WERI-Rb-1 (cell line): ENCODE measurements around the gene AKAP13.

Experiments
- DNase-seq: peaks from one replicate; pipeline ENCODE4 v3.0.0-alpha.2; 2020
- H3K27ac ChIP-seq: fragments of 250-450 bp; sonication (Bioruptor Pico); 2 replicates; pipeline ENCODE4 v1.5.1; 2020; ENCODE audit warnings: mild to moderate bottlenecking, moderate library complexity
- H3K27me3 ChIP-seq: fragments of 250-450 bp; sonication (Bioruptor Pico); 2 replicates; pipeline ENCODE4 v1.5.1; 2021; ENCODE audit warnings: mild to moderate bottlenecking, low read depth, moderate library complexity; ENCODE audit not compliant: insufficient read depth, severe bottlenecking
- H3K36me3 ChIP-seq: fragments of 250-450 bp; sonication (Bioruptor Pico); 2 replicates; pipeline ENCODE4 v1.5.1; 2020; ENCODE audit warnings: mild to moderate bottlenecking, moderate library complexity
- H3K4me3 ChIP-seq: 2 replicates; pipeline ENCODE4 v1.5.1; 2011; ENCODE audit warnings: low read depth, mild to moderate bottlenecking, control low read depth, low read length
- H3K9me3 ChIP-seq: fragments of 250-450 bp; sonication (Bioruptor Pico); 2 replicates; pipeline ENCODE4 v1.5.1; 2021; ENCODE audit warnings: mild to moderate bottlenecking, moderate library complexity; ENCODE audit not compliant: severe bottlenecking
- TF ChIP-seq, protein P1 (sequence below): IDR thresholded peaks from 2 replicates; pipeline ENCODE4 v1.5.1; 2011; ENCODE audit warnings: low read depth, mild to moderate bottlenecking, control low read depth, inconsistent platforms, low read length

The AKAP13 gene

DNA sequence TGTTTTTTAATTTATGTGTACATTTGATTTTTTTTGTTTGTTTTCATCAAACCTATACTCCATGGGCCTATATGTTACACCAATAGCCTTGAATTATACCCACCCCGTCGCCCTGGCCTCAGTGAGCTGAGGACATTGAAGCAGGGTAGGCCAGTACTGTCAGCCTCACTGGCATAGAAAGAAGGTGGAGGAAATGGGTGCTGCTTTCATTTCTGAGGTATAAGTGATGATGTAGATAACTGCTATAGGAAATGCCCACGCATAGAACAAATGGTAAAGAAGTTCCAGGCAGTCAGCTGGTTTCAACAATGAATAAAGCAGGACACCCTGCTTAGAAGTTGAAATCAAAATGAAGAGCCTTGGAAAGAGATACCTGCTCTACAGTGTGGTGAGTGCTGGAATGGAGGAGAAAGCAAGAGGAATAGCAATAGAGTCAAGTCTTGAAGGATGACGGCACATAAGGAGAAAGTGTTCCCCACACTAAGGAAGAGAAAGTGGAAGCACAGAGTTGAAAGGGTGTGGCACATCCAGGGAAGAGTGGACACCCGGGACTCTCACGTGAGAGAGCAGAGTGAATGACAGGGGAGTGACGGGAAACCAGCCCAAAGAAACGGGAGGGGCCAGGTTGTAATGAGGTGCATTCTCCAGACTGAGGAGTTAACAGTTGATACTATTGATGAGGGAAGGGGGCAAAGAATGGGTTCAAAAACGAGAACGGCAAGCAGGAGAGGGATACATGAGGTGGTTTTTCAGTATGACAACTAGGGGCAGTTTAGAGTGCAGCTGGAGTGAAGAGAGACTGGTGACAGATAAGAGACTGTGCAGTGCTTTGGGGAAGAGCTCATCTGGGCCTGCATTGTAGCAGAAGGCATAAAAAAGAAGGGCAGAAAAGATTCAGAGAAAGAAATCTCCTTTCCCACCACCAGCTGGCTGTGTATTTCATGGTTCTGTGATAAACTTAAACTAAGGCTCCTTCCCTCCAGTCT lies 343.9 kb downstream of the AKAP13 start:
- TF ChIP-seq, protein P1, sequence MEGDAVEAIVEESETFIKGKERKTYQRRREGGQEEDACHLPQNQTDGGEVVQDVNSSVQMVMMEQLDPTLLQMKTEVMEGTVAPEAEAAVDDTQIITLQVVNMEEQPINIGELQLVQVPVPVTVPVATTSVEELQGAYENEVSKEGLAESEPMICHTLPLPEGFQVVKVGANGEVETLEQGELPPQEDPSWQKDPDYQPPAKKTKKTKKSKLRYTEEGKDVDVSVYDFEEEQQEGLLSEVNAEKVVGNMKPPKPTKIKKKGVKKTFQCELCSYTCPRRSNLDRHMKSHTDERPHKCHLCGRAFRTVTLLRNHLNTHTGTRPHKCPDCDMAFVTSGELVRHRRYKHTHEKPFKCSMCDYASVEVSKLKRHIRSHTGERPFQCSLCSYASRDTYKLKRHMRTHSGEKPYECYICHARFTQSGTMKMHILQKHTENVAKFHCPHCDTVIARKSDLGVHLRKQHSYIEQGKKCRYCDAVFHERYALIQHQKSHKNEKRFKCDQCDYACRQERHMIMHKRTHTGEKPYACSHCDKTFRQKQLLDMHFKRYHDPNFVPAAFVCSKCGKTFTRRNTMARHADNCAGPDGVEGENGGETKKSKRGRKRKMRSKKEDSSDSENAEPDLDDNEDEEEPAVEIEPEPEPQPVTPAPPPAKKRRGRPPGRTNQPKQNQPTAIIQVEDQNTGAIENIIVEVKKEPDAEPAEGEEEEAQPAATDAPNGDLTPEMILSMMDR = no peak
- no peaks in the 10 kb centered on the region for H3K27me3 ChIP-seq
- no peak overlapping the region for H3K27ac ChIP-seq
- no peak overlapping the region for H3K4me3 ChIP-seq
- no peak for DNase-seq
- H3K36me3 ChIP-seq = peaks cover 100% of the 10 kb centered on the region
- H3K9me3 ChIP-seq = no peaks in the 10 kb centered on the region

DNA sequence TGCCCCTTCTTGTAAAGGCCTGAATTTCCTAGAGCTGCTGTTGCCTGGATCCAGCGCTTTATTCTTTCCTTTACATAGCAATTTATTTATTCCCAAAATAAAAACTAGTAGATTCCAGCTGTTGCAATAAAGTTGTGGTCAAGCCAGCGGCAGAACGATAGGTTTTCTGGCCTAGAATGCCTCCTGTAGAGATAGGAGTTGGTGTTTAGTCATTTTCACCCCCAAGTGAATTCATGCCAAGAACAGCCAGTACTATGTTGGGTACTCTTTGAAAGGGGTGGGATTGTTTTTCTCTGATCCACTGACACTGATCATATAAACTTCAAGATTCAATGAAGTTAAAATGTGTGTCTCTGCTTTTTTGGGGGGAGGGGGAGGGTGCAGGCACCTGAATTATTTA lies 344.6 kb downstream of the AKAP13 start:
- H3K27ac ChIP-seq = no peak overlapping the region
- no peak overlapping the region for H3K4me3 ChIP-seq
- no peak for DNase-seq
- no peaks in the 10 kb centered on the region for H3K27me3 ChIP-seq
- TF ChIP-seq, protein P1 = no peak
- peaks cover 100% of the 10 kb centered on the region for H3K36me3 ChIP-seq
- H3K9me3 ChIP-seq = no peaks in the 10 kb centered on the region

DNA sequence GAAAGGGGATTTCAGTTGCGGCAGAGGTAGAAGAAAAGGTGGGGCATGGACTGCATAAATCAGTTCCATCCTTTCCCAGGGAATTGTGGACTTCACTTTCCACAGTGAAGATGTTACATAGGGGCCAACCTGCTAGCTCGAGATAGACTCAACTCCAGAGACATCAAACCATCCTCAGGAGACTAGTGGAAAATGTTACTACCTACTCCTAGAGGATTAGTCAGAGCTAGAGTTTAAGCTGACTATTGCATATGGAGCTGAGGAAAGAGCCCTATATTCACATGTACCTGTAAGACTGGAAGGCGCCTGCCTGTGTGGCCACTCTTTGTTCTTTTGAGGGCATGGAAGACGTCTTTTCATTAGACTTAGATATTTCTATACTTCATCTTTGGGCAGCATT lies 345.2 kb downstream of the AKAP13 start:
- Histone ChIP-seq H3K9me3 (no peaks in the 10 kb centered on the region), H3K27ac (no peak overlapping the region), H3K36me3 (peaks cover 100% of the 10 kb centered on the region), H3K27me3 (no peaks in the 10 kb centered on the region), H3K4me3 (no peak overlapping the region)
- TF ChIP-seq, protein P1 = no peak
- DNase-seq = no peak

DNA sequence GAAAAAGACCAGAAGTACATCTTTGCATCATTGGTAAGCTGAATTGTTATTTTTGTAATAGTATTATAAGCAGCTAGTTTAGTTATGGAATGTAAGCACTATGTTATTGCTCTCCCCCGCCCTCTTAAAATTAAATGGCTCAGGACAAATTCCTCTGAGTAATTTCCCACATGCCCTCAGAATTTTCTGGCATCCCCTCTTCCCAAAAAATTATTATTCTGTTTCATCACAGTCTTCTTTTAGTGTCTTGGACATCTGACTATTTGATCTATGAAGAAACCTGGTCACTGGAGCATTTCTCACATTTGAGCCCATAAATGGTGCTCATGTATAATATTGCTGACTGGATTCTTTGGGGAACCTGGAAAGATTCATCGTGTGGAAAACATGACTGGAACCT lies 346.1 kb downstream of the AKAP13 start:
- TF ChIP-seq, protein P1 = no peak
- no peak for DNase-seq
- H3K36me3 ChIP-seq = peaks cover 99% of the 10 kb centered on the region

DNA sequence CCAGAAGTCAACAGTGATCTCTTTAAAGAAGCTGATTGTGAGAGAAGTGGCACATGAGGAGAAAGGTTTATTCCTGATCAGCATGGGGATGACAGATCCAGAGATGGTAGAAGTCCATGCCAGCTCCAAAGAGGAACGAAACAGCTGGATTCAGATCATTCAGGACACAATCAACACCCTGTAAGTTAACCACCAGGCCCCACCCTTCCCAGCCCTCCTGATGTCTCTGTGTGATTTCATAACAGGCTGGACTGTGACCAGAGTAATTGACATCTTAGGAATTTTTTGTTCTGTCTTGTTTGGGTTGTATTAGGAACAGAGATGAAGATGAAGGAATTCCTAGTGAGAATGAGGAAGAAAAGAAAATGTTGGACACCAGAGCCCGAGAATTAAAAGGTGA lies 346.7 kb downstream of the AKAP13 start:
- no peak for DNase-seq
- H3K27ac ChIP-seq = no peak overlapping the region
- H3K36me3 ChIP-seq = peaks cover 99% of the 10 kb centered on the region
- H3K4me3 ChIP-seq = no peak overlapping the region
- H3K9me3 ChIP-seq = no peaks in the 10 kb centered on the region
- TF ChIP-seq, protein P1 = no peak
- no peaks in the 10 kb centered on the region for H3K27me3 ChIP-seq

More for the DNA sequence above, 346.1 kb downstream of the AKAP13 start:
- H3K9me3 ChIP-seq = no peaks in the 10 kb centered on the region
- no peak overlapping the region for H3K4me3 ChIP-seq
- H3K27ac ChIP-seq = no peak overlapping the region
- H3K27me3 ChIP-seq = no peaks in the 10 kb centered on the region
